Urinary bladder (tissue), 4 donors: Measurements from ENCODE around the gene GNLY. TPM values are rescaled to one million over a fixed set of nuclear protein-coding genes. Genes with fewer than 3 reads are reported as not detected.
"Not testable (repeated sequence)": the region's sequence is repeated elsewhere in the genome, so short reads cannot be mapped to it uniquely, and the experiment has no call there.

Source experiments
- DNase-seq: peaks from one replicate; pipeline ENCODE4 v3.0.0-alpha.2; 2015; ENCODE audit errors: extremely low spot score
- H3K27ac ChIP-seq: one replicate; pipeline ENCODE4 v1.5.1; 2013; ENCODE audit warnings: low read depth, mild to moderate bottlenecking, moderate library complexity
- H3K36me3 ChIP-seq: one replicate; pipeline ENCODE4 v1.6.1; 2013; ENCODE audit warnings: mild to moderate bottlenecking, moderate library complexity; ENCODE audit not compliant: insufficient read depth
- H3K4me1 ChIP-seq: one replicate; pipeline ENCODE4 v1.6.1; 2013; ENCODE audit warnings: mild to moderate bottlenecking, moderate library complexity; ENCODE audit not compliant: insufficient read depth
- H3K4me3 ChIP-seq: one replicate; pipeline ENCODE4 v1.5.1; 2013; ENCODE audit warnings: low read depth, low read length
- WGBS: extraction: QIAGEN DNeasy Blood & Tissue Kit; methylation state at CpG from one replicate; pipeline ENCODE4 v1.1.7; 2013; 5-methylcytosine and 5-hydroxymethylcytosine counted together
- polyA plus RNA-seq: library from polyadenylated mRNA; stranded (reverse); fragments of 200-250 nt; gene quantifications from one replicate; pipeline ENCODE4 v1.2.3, GENCODE V29; 2013
- total RNA-seq: library from RNA; depleted of rRNA; stranded (reverse); fragments of >200 nt; gene quantifications from one replicate; pipeline ENCODE4 v1.2.3, GENCODE V29; 2014
- donor health status: healthy with polysubstance abuse.
- donor health status: healthy.

Gene GNLY
- total and polyA plus RNA-seq, 2 donors, result 1.8 TPM; not detected in 1

- H3K27ac ChIP-seq, H3K36me3 ChIP-seq, H3K4me1 ChIP-seq, H3K4me3 ChIP-seq, DNase-seq: not testable (repeated sequence)
- WGBS, result 94% methylated on average over 7 of the region's 7 CpGs
These were observed 20.3 kb downstream of the GNLY start for GRCh38 chr2:85714421-85714820.

- Histone ChIP-seq H3K27ac (no peak overlapping the region), H3K4me3 (no peak overlapping the region), H3K4me1 (no peaks in the 10 kb centered on the region), H3K36me3 (no peaks in the 10 kb centered on the region)
- DNase-seq, result no peak
- WGBS, result 83% methylated on average over 8 of the region's 8 CpGs
These were observed 20.7 kb downstream of the GNLY start for GRCh38 chr2:85714841-85715240.

- no peaks in the 10 kb centered on the region for H3K4me1 ChIP-seq
- no peak overlapping the region for H3K27ac ChIP-seq
- WGBS, result 73% methylated on average over 13 of the region's 13 CpGs
- no peak for DNase-seq
- no peaks in the 10 kb centered on the region for H3K36me3 ChIP-seq
- no peak overlapping the region for H3K4me3 ChIP-seq
These were observed 22.3 kb downstream of the GNLY start for GRCh38 chr2:85716346-85716914.

- Histone ChIP-seq H3K4me1 (no peaks in the 10 kb centered on the region), H3K36me3 (no peaks in the 10 kb centered on the region)
- WGBS, result 59% methylated on average over 15 of the region's 15 CpGs
These were observed 23.3 kb downstream of the GNLY start for GRCh38 chr2:85717308-85718008.

GRCh38 chr2:85718009-85718391 lies 23.8 kb downstream of the GNLY start:
- Histone ChIP-seq H3K27ac (no peak overlapping the region), H3K4me1 (no peaks in the 10 kb centered on the region), H3K36me3 (no peaks in the 10 kb centered on the region), H3K4me3 (no peak overlapping the region)
- WGBS, result 72% methylated on average over 7 of the region's 7 CpGs
- DNase-seq, result no peak

More at GRCh38 chr2:85717308-85718008, 23.3 kb downstream of the GNLY start:
- no peak overlapping the region for H3K27ac ChIP-seq
- H3K4me3 ChIP-seq, result no peak overlapping the region
- DNase-seq, result no peak

- Histone ChIP-seq H3K36me3 (no peaks in the 10 kb centered on the region), H3K4me1 (no peaks in the 10 kb centered on the region), H3K27ac (no peak overlapping the region), H3K4me3 (no peak overlapping the region)
- WGBS, result 88% methylated on average over 10 of the region's 10 CpGs
- no peak for DNase-seq
These were observed 24.8 kb downstream of the GNLY start for GRCh38 chr2:85718885-85719492.

- H3K27ac ChIP-seq, result no peak overlapping the region
- no peaks in the 10 kb centered on the region for H3K36me3 ChIP-seq
- no peaks in the 10 kb centered on the region for H3K4me1 ChIP-seq
- no peak for DNase-seq
- H3K4me3 ChIP-seq, result no peak overlapping the region
- WGBS, result 86% methylated on average over 6 of the region's 6 CpGs
These were observed 25.6 kb downstream of the GNLY start for GRCh38 chr2:85719609-85720240.

GRCh38 chr2:85720533-85720932 lies 26.4 kb downstream of the GNLY start:
- no peak overlapping the region for H3K27ac ChIP-seq
- no peak for DNase-seq
- H3K4me1 ChIP-seq, result no peaks in the 10 kb centered on the region
- no peaks in the 10 kb centered on the region for H3K36me3 ChIP-seq
- no peak overlapping the region for H3K4me3 ChIP-seq
- WGBS, result 93% methylated on average over 1 of the region's 1 CpG

- no peak for DNase-seq
- Histone ChIP-seq H3K4me3 (no peak overlapping the region), H3K27ac (no peak overlapping the region), H3K36me3 (no peaks in the 10 kb centered on the region), H3K4me1 (no peaks in the 10 kb centered on the region)
- WGBS, result 83% methylated on average over 4 of the region's 4 CpGs
These were observed 27.5 kb downstream of the GNLY start for GRCh38 chr2:85721641-85722040.

- WGBS, result 91% methylated on average over 6 of the region's 6 CpGs
- no peak for DNase-seq
These were observed 28.4 kb downstream of the GNLY start for GRCh38 chr2:85722519-85722918.

GRCh38 chr2:85723707-85724360 lies 29.7 kb downstream of the GNLY start:
- no peak for DNase-seq
- WGBS, result 100% methylated on average over 2 of the region's 2 CpGs
- H3K27ac ChIP-seq, result no peak overlapping the region

More at GRCh38 chr2:85722519-85722918, 28.4 kb downstream of the GNLY start:
- Histone ChIP-seq H3K4me3 (no peak overlapping the region), H3K36me3 (no peaks in the 10 kb centered on the region), H3K27ac (no peak overlapping the region), H3K4me1 (no peaks in the 10 kb centered on the region)

GRCh38 chr2:85724731-85725181 lies 30.6 kb downstream of the GNLY start:
- WGBS, result 84% methylated on average over 5 of the region's 5 CpGs
- H3K27ac ChIP-seq, result no peak overlapping the region
- H3K4me1 ChIP-seq, result no peaks in the 10 kb centered on the region
- no peak for DNase-seq
- no peak overlapping the region for H3K4me3 ChIP-seq
- no peaks in the 10 kb centered on the region for H3K36me3 ChIP-seq

More at GRCh38 chr2:85723707-85724360, 29.7 kb downstream of the GNLY start:
- H3K36me3 ChIP-seq, result no peaks in the 10 kb centered on the region
- H3K4me1 ChIP-seq, result no peaks in the 10 kb centered on the region
- no peak overlapping the region for H3K4me3 ChIP-seq

- Histone ChIP-seq H3K36me3 (no peaks in the 10 kb centered on the region), H3K4me3 (no peak overlapping the region), H3K27ac (no peak overlapping the region), H3K4me1 (no peaks in the 10 kb centered on the region)
- 61% methylated on average over 2 of the region's 2 CpGs for WGBS
- DNase-seq, result no peak
These were observed 31.3 kb downstream of the GNLY start for GRCh38 chr2:85725451-85725850.
